ENCODE measurements around the gene ZSCAN21. TPM values are rescaled to one million over a fixed set of nuclear protein-coding genes. Genes with fewer than 3 reads are reported as not detected.
"Not testable (repeated sequence)": the region's sequence is repeated elsewhere in the genome, so short reads cannot be mapped to it uniquely, and the experiment has no call there.

ZSCAN21 gene
- total and polyA plus RNA-seq, 12 donors = 10.0 to 22.7 (median 13.6) TPM

GRCh38 chr7:100007887-100008286 is 41.7 kb upstream of the ZSCAN21 start:
- Histone ChIP-seq H3K27me3 (no peaks in the 10 kb centered on the region), H3K27ac (no peak overlapping the region), H3K9me3 (replicated peaks in 1 of 3) (no peaks in the 10 kb centered on the region), H3K36me3 (replicated peaks in 1 of 2) (no peaks in the 10 kb centered on the region), H3K4me3 (no peak overlapping the region), H3K4me1 (replicated peaks in 1 of 2) (no peaks in the 10 kb centered on the region)
- TF ChIP-seq CTCF (IDR thresholded peaks at IDR 0.05) = no peak
- no peak for TF ChIP-seq POLR2A (IDR thresholded peaks at IDR 0.05)
- no peak for DNase-seq
- 54 to 80% (median 69%) methylated on average over 3 of the region's 3 CpGs for WGBS, 4 donors
- intact Hi-C loops (cut with DNase I) = no loop called here

GRCh38 chr7:100008525-100008924 is 41.0 kb upstream of the ZSCAN21 start:
- H3K4me3 ChIP-seq = no peak overlapping the region
- no peaks in the 10 kb centered on the region for H3K4me1 ChIP-seq (replicated peaks in 1 of 2)
- TF ChIP-seq POLR2A (IDR thresholded peaks at IDR 0.05) (no peak), CTCF (IDR thresholded peaks at IDR 0.05) (no peak)
- no peaks in the 10 kb centered on the region for H3K36me3 ChIP-seq (replicated peaks in 1 of 2)
- intact Hi-C loops (cut with DNase I) = no loop called here
- H3K9me3 ChIP-seq (replicated peaks in 1 of 3) = no peaks in the 10 kb centered on the region
- no peaks in the 10 kb centered on the region for H3K27me3 ChIP-seq
- H3K27ac ChIP-seq = no peak overlapping the region
- WGBS, 4 donors = 64 to 75% (median 71%) methylated on average over 10 of the region's 10 CpGs
- DNase-seq = no peak

- intact Hi-C loops (cut with DNase I) = loop anchor here in 1 of 2 donors (5.0 kb wide), 1 partner anchor 42 kb away; no protein-coding TSS in a partner anchor
- DNase-seq, H3K27ac ChIP-seq: not testable (repeated sequence)
Observed at GRCh38 chr7:100009952-100010351, 39.6 kb upstream of the ZSCAN21 start.

GRCh38 chr7:100010901-100011300 is 38.7 kb upstream of the ZSCAN21 start:
- WGBS, 4 donors = 60 to 79% (median 72%) methylated on average over 2 of the region's 2 CpGs
- Histone ChIP-seq H3K4me3 (no peak overlapping the region), H3K4me1 (replicated peaks in 1 of 2) (peaks cover 3 to 5% of the 10 kb centered on the region in 2 donors), H3K27ac (no peak overlapping the region), H3K36me3 (replicated peaks in 1 of 2) (no peaks in the 10 kb centered on the region), H3K9me3 (replicated peaks in 1 of 3) (no peaks in the 10 kb centered on the region), H3K27me3 (no peaks in the 10 kb centered on the region)
- TF ChIP-seq POLR2A (IDR thresholded peaks at IDR 0.05) (no peak), CTCF (IDR thresholded peaks at IDR 0.05) (no peak)
- intact Hi-C loops (cut with DNase I) = loop anchor here in 1 of 2 donors (5.0 kb wide), 1 partner anchor 41 kb away; no protein-coding TSS in a partner anchor
- no peak for DNase-seq

More at GRCh38 chr7:100009952-100010351, 39.6 kb upstream of the ZSCAN21 start:
- H3K9me3 ChIP-seq (replicated peaks in 1 of 3); H3K27me3 ChIP-seq; H3K4me3 ChIP-seq; H3K36me3 ChIP-seq (replicated peaks in 1 of 2); H3K4me1 ChIP-seq (replicated peaks in 1 of 2): not testable (repeated sequence)
- 61 to 70% (median 68%) methylated on average over 5 to 8 of the region's 8 CpGs for whole genome bisulfite sequencing, 4 donors

- TF ChIP-seq CTCF (IDR thresholded peaks at IDR 0.05) (no peak), POLR2A (IDR thresholded peaks at IDR 0.05) (no peak)
- Histone ChIP-seq H3K4me3 (no peak overlapping the region), H3K4me1 (replicated peaks in 1 of 2) (peaks cover 3 to 8% of the 10 kb centered on the region in 2 donors), H3K27me3 (no peaks in the 10 kb centered on the region), H3K9me3 (replicated peaks in 1 of 3) (no peaks in the 10 kb centered on the region), H3K36me3 (replicated peaks in 1 of 2) (no peaks in the 10 kb centered on the region), H3K27ac (no peak overlapping the region)
- intact Hi-C loops (cut with DNase I) = loop anchor here in 1 of 2 donors (5.0 kb wide), 1 partner anchor 41 kb away; no protein-coding TSS in a partner anchor
- DNase-seq = no peak
- WGBS, 4 donors = 67 to 76% (median 71%) methylated on average over 3 of the region's 3 CpGs
Observed at GRCh38 chr7:100011516-100011915, 38.1 kb upstream of the ZSCAN21 start.

GRCh38 chr7:100012385-100013327 is 36.9 kb upstream of the ZSCAN21 start:
- not testable (repeated sequence) for H3K27ac ChIP-seq; H3K27me3 ChIP-seq; H3K4me3 ChIP-seq; H3K9me3 ChIP-seq (replicated peaks in 1 of 3); H3K36me3 ChIP-seq (replicated peaks in 1 of 2)
- intact Hi-C loops (cut with DNase I) = loop anchor here in 1 of 2 donors (5.0 kb wide), 1 partner anchor 40 kb away; no protein-coding TSS in a partner anchor
- WGBS, 4 donors = 70 to 79% (median 74%) methylated on average over 13 to 14 of the region's 14 CpGs
- peaks cover 14 to 20% of the 10 kb centered on the region in 2 donors for H3K4me1 ChIP-seq (replicated peaks in 1 of 2)
- peak in 1 of 7 donors; percentile 46 for DNase-seq
